ENCODE results near the gene PRICKLE4.

The PRICKLE4 gene

DNA sequence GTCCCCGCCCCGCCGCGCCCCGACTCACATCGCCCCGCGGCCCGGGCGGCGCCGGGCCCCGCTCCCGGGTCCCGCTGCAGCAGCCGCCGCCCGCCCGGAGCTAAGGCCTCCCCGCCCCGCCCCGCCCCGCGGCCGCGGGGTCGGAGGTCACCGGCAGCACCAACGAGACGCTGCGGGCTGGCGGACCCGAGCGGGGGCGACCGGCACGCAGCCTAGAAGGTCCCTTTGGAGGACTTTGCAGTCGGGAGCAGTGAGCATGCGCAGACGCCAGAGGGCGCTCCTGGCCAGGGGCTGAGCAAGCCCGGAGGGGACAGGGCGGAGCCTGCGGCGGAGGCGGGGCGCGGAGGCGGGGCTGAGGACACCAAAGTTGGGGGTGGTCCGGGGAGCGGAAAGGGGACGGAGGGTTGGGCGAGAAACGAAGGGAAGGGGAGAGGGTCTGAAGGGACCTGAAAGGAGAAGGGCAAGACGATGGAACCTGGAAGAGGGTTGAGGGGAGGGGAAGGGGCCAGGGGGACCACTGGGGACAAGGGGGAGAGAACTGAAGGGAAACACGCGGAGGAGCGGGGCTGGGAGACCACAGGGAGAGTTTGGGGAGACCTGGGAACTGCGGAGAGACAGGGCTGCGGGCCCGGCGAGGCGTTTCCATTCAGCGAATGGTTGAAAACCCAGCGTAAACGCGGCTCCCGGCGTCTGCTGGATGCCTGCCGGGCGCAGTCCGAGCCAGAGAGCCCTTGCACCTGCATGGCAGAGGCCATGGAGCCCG, 613 bp upstream of the PRICKLE4 start, which contains the start of gene FRS3:
Gene FRS3, minus strand, starts transcription at position 113 of the 763 bp plus-strand sequence. CDS start 2,913 bp downstream, outside the sequence.
- peak within 1 kb of the TSS; percentile 55; the same call in 1 of the 2 replicates for H3K9ac ChIP-seq (ENCODE audit: low read length)
- peak within 1 kb of the TSS; percentile 93 for H2AFZ ChIP-seq (ENCODE audit: low read length)
- H3K4me3 ChIP-seq (ENCODE audit: low read length) = peak within 1 kb of the TSS; percentile 89
- no peaks in the 10 kb centered on the region for H4K20me1 ChIP-seq (ENCODE audit: insufficient read depth, low read length)
- peaks cover 5% of the 10 kb centered on the region; the same call in 1 of the 2 replicates for H3K4me1 ChIP-seq (ENCODE audit: low read length)
- no peak for TF ChIP-seq EZH2phosphoT487 (IDR thresholded peaks at IDR 0.05; ENCODE audit: low read length)
- TF ChIP-seq EZH2 (optimal IDR thresholded peaks at IDR 0.05; ENCODE audit: low read depth, low read length) = no peak
- TF ChIP-seq, protein P1, sequence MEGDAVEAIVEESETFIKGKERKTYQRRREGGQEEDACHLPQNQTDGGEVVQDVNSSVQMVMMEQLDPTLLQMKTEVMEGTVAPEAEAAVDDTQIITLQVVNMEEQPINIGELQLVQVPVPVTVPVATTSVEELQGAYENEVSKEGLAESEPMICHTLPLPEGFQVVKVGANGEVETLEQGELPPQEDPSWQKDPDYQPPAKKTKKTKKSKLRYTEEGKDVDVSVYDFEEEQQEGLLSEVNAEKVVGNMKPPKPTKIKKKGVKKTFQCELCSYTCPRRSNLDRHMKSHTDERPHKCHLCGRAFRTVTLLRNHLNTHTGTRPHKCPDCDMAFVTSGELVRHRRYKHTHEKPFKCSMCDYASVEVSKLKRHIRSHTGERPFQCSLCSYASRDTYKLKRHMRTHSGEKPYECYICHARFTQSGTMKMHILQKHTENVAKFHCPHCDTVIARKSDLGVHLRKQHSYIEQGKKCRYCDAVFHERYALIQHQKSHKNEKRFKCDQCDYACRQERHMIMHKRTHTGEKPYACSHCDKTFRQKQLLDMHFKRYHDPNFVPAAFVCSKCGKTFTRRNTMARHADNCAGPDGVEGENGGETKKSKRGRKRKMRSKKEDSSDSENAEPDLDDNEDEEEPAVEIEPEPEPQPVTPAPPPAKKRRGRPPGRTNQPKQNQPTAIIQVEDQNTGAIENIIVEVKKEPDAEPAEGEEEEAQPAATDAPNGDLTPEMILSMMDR (IDR thresholded peaks at IDR 0.05; ENCODE audit: low read length) = peak; percentile 88
- DNase-seq = peak; percentile 94
- no peak within 1 kb of the TSS for H3K27ac ChIP-seq (ENCODE audit: low read length)
- H3K4me2 ChIP-seq (ENCODE audit: low read depth, low read length) = peak within 1 kb of the TSS; percentile 92
- no peaks in the 10 kb centered on the region for H3K9me3 ChIP-seq (replicated peaks; ENCODE audit: insufficient read depth, low read length)
- H3K79me2 ChIP-seq (ENCODE audit: low read length) = no peaks in the 10 kb centered on the region
- H3K9me2 ChIP-seq (replicated peaks; ENCODE audit: insufficient read depth, low read length) = no peaks in the 10 kb centered on the region
- H3F3A ChIP-seq (ENCODE audit: insufficient read depth, low read length) = no peaks in the 10 kb centered on the region
- peaks cover 39% of the 10 kb centered on the region for H3K27me3 ChIP-seq (replicated peaks; ENCODE audit: insufficient read depth, low read length)
- H3K36me3 ChIP-seq (replicated peaks; ENCODE audit: insufficient read depth, low read length) = no peaks in the 10 kb centered on the region

DNA sequence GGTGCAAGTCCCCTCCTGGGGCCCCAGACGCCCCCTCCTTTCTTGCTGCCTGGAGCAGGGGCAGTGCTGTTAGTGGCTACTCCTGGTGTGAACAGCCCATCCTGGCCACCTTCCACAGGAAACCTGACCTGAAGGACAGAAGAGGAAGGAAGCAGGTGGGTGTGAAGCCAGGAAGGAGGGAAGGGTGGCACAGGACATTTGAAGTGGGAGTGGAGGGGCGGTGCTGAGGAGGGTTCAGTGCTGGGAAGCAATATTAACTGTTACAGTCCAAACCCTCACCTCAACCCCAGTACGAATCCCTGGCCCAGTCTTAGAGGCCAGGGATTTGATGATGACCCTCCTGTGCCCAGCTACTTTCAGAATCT, 766 bp downstream of the PRICKLE4 start:
- H3K9ac ChIP-seq (ENCODE audit: low read length) = no peak overlapping the region
- peaks cover 9% of the 10 kb centered on the region for H3K4me1 ChIP-seq (ENCODE audit: low read length)
- no peaks in the 10 kb centered on the region for H3K9me2 ChIP-seq (replicated peaks; ENCODE audit: insufficient read depth, low read length)
- H3F3A ChIP-seq (ENCODE audit: insufficient read depth, low read length) = no peaks in the 10 kb centered on the region
- no peak overlapping the region for H3K4me2 ChIP-seq (ENCODE audit: low read depth, low read length)
- H3K4me3 ChIP-seq (ENCODE audit: low read length) = no peak overlapping the region
- no peak for DNase-seq
- H3K79me2 ChIP-seq (ENCODE audit: low read length) = no peaks in the 10 kb centered on the region
- no peak overlapping the region for H2AFZ ChIP-seq (ENCODE audit: low read length)
- no peaks in the 10 kb centered on the region for H3K9me3 ChIP-seq (replicated peaks; ENCODE audit: insufficient read depth, low read length)
- H3K27me3 ChIP-seq (replicated peaks; ENCODE audit: insufficient read depth, low read length) = peaks cover 48% of the 10 kb centered on the region
- no peaks in the 10 kb centered on the region for H3K36me3 ChIP-seq (replicated peaks; ENCODE audit: insufficient read depth, low read length)
- H4K20me1 ChIP-seq (ENCODE audit: insufficient read depth, low read length) = no peaks in the 10 kb centered on the region
- no peak overlapping the region for H3K27ac ChIP-seq (ENCODE audit: low read length)
- TF ChIP-seq, protein P1 (IDR thresholded peaks at IDR 0.05; ENCODE audit: low read length) = no peak
- TF ChIP-seq EZH2 (optimal IDR thresholded peaks at IDR 0.05; ENCODE audit: low read depth, low read length) = no peak
- no peak for TF ChIP-seq EZH2phosphoT487 (IDR thresholded peaks at IDR 0.05; ENCODE audit: low read length)

DNA sequence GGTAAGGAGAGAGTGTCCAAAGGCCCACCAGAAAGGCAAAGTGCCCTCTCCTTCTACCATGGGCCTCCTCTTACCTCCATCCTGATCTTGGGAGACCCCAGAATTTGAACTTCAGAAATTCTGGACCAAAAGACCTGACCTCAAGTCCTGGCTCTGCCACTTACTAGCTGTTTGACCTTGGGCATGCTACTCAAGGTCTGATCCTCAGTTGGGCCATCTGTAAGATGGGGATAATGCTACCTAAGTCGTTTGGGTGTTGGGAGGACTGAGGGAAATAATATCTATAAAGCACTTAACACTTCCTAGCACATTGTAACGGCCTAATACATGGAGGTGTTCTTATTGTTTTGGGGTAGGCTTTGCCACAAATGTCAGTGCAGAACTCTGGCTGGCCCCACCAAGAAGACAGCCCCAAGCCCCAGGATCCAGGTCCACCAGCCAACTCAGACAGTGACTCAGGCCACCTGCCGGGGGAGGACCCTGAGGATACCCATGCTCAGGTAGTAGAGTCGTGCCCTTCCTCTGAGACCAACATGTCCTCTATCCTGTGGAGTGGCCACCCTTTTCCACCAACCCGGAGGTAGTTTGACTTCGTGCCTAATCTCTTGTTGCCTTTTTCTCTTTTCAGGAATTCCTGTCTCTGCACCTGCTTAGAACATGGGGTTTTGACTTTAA, 2.7 kb downstream of the PRICKLE4 start:
- H3F3A ChIP-seq (ENCODE audit: insufficient read depth, low read length) = peaks cover 8% of the 10 kb centered on the region; the same call in 1 of the 2 replicates
- peaks cover 48% of the 10 kb centered on the region for H3K27me3 ChIP-seq (replicated peaks; ENCODE audit: insufficient read depth, low read length)
- no peaks in the 10 kb centered on the region for H3K36me3 ChIP-seq (replicated peaks; ENCODE audit: insufficient read depth, low read length)
- H3K9me3 ChIP-seq (replicated peaks; ENCODE audit: insufficient read depth, low read length) = no peaks in the 10 kb centered on the region
- no peak overlapping the region for H3K4me3 ChIP-seq (ENCODE audit: low read length)
- DNase-seq = no peak
- H2AFZ ChIP-seq (ENCODE audit: low read length) = no peak overlapping the region
- H3K9me2 ChIP-seq (replicated peaks; ENCODE audit: insufficient read depth, low read length) = no peaks in the 10 kb centered on the region
- no peaks in the 10 kb centered on the region for H4K20me1 ChIP-seq (ENCODE audit: insufficient read depth, low read length)
- peaks cover 6% of the 10 kb centered on the region for H3K79me2 ChIP-seq (ENCODE audit: low read length)
- TF ChIP-seq EZH2phosphoT487 (IDR thresholded peaks at IDR 0.05; ENCODE audit: low read length) (no peak), EZH2 (optimal IDR thresholded peaks at IDR 0.05; ENCODE audit: low read depth, low read length) (no peak)
- TF ChIP-seq, protein P1 (IDR thresholded peaks at IDR 0.05; ENCODE audit: low read length) = no peak
- no peak overlapping the region for H3K9ac ChIP-seq (ENCODE audit: low read length)
- H3K27ac ChIP-seq (ENCODE audit: low read length) = no peak overlapping the region
- peaks cover 9% of the 10 kb centered on the region for H3K4me1 ChIP-seq (ENCODE audit: low read length)
- H3K4me2 ChIP-seq (ENCODE audit: low read depth, low read length) = no peak overlapping the region
